B cell (primary cell): ENCODE data around the gene C1R. TPM values are rescaled to one million over a fixed set of nuclear protein-coding genes. Genes with fewer than 3 reads are reported as not detected.

Experiments
- ATAC-seq: fragments of 200-7000 bp; cut with Tn5 transposase; one replicate; pipeline ENCODE4 v1.10.0; 2021; ENCODE audit warnings: low read depth, mild to moderate bottlenecking, moderate number of reproducible peaks, moderate library complexity
- CTCF ChIA-PET: fragments of 350-600 bp; sonication (Branson Sonifier 250); formaldehyde crosslinking; loops from one replicate; lab custom pipeline; 2021; ENCODE audit warnings: antibody characterized with exemption, inconsistent platforms; lab: Charles Lee
- POLR2A ChIA-PET: fragments of 350-600 bp; sonication (Branson Sonifier 250); formaldehyde crosslinking; loops from one replicate; lab custom pipeline; 2021; ENCODE audit warnings: antibody characterized with exemption; lab: Charles Lee
- DNase-seq: peaks from one replicate; pipeline ENCODE4 v3.0.0; 2013
- H2AFZ ChIP-seq: 2 replicates; pipeline ENCODE4 v1.6.1; 2012; ENCODE audit warnings: mild to moderate bottlenecking, low read depth, low read length; ENCODE audit not compliant: insufficient read depth, poor library complexity, severe bottlenecking
- H3K27ac ChIP-seq, 2 donors: 1 replicate in 1 of 2; 2 replicates in 1 of 2; pipeline ENCODE4 v1.5.1; 2012 to 2013; ENCODE audit warnings: low read length in 2 of 2, mild to moderate bottlenecking in 2 of 2, moderate library complexity in 1 of 2
- H3K27me3 ChIP-seq, 4 experiments: fragments of 200-600 bp in 1 of 4; sonication (generic) in 1 of 4; replicated peaks in 1 of 4; 1 replicate in 2 of 4; 2 replicates in 2 of 4; pipeline versions ENCODE4 v1.6.1 to v1.7.0; 2013 to 2016; ENCODE audit warnings: low read length in 3 of 4, mild to moderate bottlenecking in 2 of 4, mixed read lengths in 1 of 4, moderate library complexity in 1 of 4; ENCODE audit not compliant: insufficient read depth in 4 of 4, control insufficient read depth in 3 of 4; ENCODE audit errors: control extremely low read depth in 1 of 4
- H3K36me3 ChIP-seq, 2 experiments: replicated peaks in 1 of 2; 1 replicate in 1 of 2; 2 replicates in 1 of 2; pipeline versions ENCODE4 v1.6.1 to v1.7.1; 2013; ENCODE audit warnings: low read length in 1 of 2; ENCODE audit not compliant: insufficient read depth in 2 of 2, control insufficient read depth in 1 of 2; ENCODE audit errors: control extremely low read depth in 1 of 2, extremely low read depth in 1 of 2
- H3K4me1 ChIP-seq, 2 donors: fragments of 200-600 bp in 1 of 2; sonication (generic) in 1 of 2; 1 replicate in 1 of 2; 2 replicates in 1 of 2; pipeline versions ENCODE4 v1.5.1 to v1.6.1; 2013 to 2017; ENCODE audit warnings: low read length in 2 of 2; ENCODE audit not compliant: control insufficient read depth in 2 of 2, insufficient read depth in 2 of 2
- H3K4me2 ChIP-seq: replicated peaks from 2 replicates; pipeline ENCODE3; 2012; ENCODE audit warnings: mild to moderate bottlenecking, low read depth, low read length; ENCODE audit not compliant: poor library complexity, severe bottlenecking
- H3K4me3 ChIP-seq, 5 experiments: fragments of 200-600 bp in 1 of 5; sonication (generic) in 1 of 5; 1 replicate in 3 of 5; 2 replicates in 2 of 5; pipeline versions ENCODE4 v1.5.1 to v1.7.0; 2011 to 2016; ENCODE audit warnings: low read length in 4 of 5, mild to moderate bottlenecking in 4 of 5, low read depth in 2 of 5, control low read depth in 1 of 5, moderate library complexity in 1 of 5; ENCODE audit not compliant: insufficient read depth in 1 of 5; ENCODE audit errors: control extremely low read depth in 1 of 5, extremely low read depth in 1 of 5
- H3K79me2 ChIP-seq: fragments of 200-600 bp; sonication (generic); one replicate; pipeline ENCODE4 v1.6.0; 2016; ENCODE audit warnings: low read length; ENCODE audit not compliant: control insufficient read depth, insufficient read depth
- H3K9ac ChIP-seq: fragments of 200-600 bp; sonication (generic); 2 replicates; pipeline ENCODE4 v1.6.1; 2017; ENCODE audit warnings: mild to moderate bottlenecking, low read length, moderate library complexity
- H3K9me3 ChIP-seq, 3 donors: one replicate each; pipeline versions ENCODE4 v1.6.1 to v1.7.1; 2013; ENCODE audit warnings: low read length in 2 of 3; ENCODE audit not compliant: control insufficient read depth in 2 of 3, insufficient read depth in 1 of 3; ENCODE audit errors: control extremely low read depth in 1 of 3
- H4K20me1 ChIP-seq: 2 replicates; pipeline ENCODE4 v1.6.0; 2012; ENCODE audit warnings: mild to moderate bottlenecking, low read length; ENCODE audit not compliant: insufficient read depth, control insufficient read depth, poor library complexity, severe bottlenecking
- H3K27ac Mint-ChIP-seq: one replicate; pipeline ENCODE4 v1.8.0; 2021; ENCODE audit warnings: mixed read lengths
- H3K27me3 Mint-ChIP-seq: one replicate; pipeline ENCODE4 v1.8.0; 2021; ENCODE audit warnings: mixed read lengths
- H3K4me1 Mint-ChIP-seq: one replicate; pipeline ENCODE4 v1.8.0; 2021; ENCODE audit warnings: mixed read lengths
- H3K4me3 Mint-ChIP-seq: one replicate; pipeline ENCODE4 v1.8.0; 2021; ENCODE audit warnings: mixed read lengths
- H3K9me3 Mint-ChIP-seq: one replicate; pipeline ENCODE4 v1.8.0; 2022; ENCODE audit warnings: mixed read lengths; ENCODE audit not compliant: insufficient read depth
- EZH2 ChIP-seq: IDR thresholded peaks from 2 replicates; pipeline ENCODE4 v1.6.1; 2012; ENCODE audit warnings: borderline replicate concordance, low read depth, mild to moderate bottlenecking, moderate library complexity, low read length; ENCODE audit not compliant: insufficient read depth, poor library complexity, severe bottlenecking
- WGBS: methylation state at CpG from one replicate; pipeline ENCODE4 v1.1.5; 2013; ENCODE audit warnings: missing lambda C conversion rate; ENCODE audit not compliant: insufficient coverage; 5-methylcytosine and 5-hydroxymethylcytosine counted together
- intact Hi-C: fragments of 100-400 bp; cut with micrococcal nuclease; formaldehyde crosslinking; loops from one replicate; pipeline ENCODE4 v1.10.0; 2022
- polyA plus RNA-seq: library from polyadenylated mRNA; depleted of rRNA; stranded (reverse); fragments of >200 nt; gene quantifications from 2 replicates; pipeline ENCODE4 v1.2.3, GENCODE V29; 2012
- total RNA-seq, 2 donors: library from RNA; stranded (reverse); fragments of 120-200 nt in 1 of 2; gene quantifications; 1 replicate in 1 of 2; 2 replicates in 1 of 2; pipeline versions ENCODE4 v1.2.3 to v1.2.4, GENCODE V29; 2013 to 2022
- TF ChIP-seq, protein P1 (sequence below): fragments of 200-600 bp; IDR thresholded peaks from one replicate; pipeline ENCODE4 v1.8.0; 2022; ENCODE audit warnings: antibody characterized with exemption, mild to moderate bottlenecking

The C1R gene
- total and polyA plus RNA-seq, 2 donors (not counting 1 experiment from before 2014, with no cell fraction given): 1.5 to 2.0 TPM

GRCh38 chr12:7081037-7081436 lies 11.2 kb downstream of the C1R start:
- Histone ChIP-seq H3K36me3 (no peaks in the 10 kb centered on the region), H4K20me1 (no peaks in the 10 kb centered on the region), H2AFZ (no peak overlapping the region), H3K4me3 (no peak overlapping the region), H3K9ac (no peak overlapping the region), H3K27ac (no peak overlapping the region), H3K4me2 (no peak overlapping the region), H3K27me3 (no peaks in the 10 kb centered on the region), H3K4me1 (no peaks in the 10 kb centered on the region), H3K79me2 (no peaks in the 10 kb centered on the region), H3K9me3 (no peaks in the 10 kb centered on the region)
- no peak for ATAC-seq
- Mint-ChIP-seq H3K9me3 (peaks cover 3% of the 10 kb centered on the region), H3K4me1 (no peaks in the 10 kb centered on the region), H3K27me3 (peaks cover 10% of the 10 kb centered on the region), H3K4me3 (no peak overlapping the region), H3K27ac (no peak overlapping the region)
- no peak for DNase-seq
- TF ChIP-seq, protein P1, sequence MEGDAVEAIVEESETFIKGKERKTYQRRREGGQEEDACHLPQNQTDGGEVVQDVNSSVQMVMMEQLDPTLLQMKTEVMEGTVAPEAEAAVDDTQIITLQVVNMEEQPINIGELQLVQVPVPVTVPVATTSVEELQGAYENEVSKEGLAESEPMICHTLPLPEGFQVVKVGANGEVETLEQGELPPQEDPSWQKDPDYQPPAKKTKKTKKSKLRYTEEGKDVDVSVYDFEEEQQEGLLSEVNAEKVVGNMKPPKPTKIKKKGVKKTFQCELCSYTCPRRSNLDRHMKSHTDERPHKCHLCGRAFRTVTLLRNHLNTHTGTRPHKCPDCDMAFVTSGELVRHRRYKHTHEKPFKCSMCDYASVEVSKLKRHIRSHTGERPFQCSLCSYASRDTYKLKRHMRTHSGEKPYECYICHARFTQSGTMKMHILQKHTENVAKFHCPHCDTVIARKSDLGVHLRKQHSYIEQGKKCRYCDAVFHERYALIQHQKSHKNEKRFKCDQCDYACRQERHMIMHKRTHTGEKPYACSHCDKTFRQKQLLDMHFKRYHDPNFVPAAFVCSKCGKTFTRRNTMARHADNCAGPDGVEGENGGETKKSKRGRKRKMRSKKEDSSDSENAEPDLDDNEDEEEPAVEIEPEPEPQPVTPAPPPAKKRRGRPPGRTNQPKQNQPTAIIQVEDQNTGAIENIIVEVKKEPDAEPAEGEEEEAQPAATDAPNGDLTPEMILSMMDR: no peak
- no peak for TF ChIP-seq EZH2
- intact Hi-C loops: no loop called here
- POLR2A ChIA-PET: interaction anchor here (0.6 to 0.7 kb wide), 2 partner anchors 8 to 26 kb away, joined by 3 read pairs; no protein-coding TSS in a partner anchor
- CTCF ChIA-PET: interaction anchor here (0.7 to 1.1 kb wide), 2 partner anchors 14 to 154 kb away, joined by 4 read pairs; no protein-coding TSS in a partner anchor
- WGBS: 94% methylated on average over 13 of the region's 14 CpGs

DNA sequence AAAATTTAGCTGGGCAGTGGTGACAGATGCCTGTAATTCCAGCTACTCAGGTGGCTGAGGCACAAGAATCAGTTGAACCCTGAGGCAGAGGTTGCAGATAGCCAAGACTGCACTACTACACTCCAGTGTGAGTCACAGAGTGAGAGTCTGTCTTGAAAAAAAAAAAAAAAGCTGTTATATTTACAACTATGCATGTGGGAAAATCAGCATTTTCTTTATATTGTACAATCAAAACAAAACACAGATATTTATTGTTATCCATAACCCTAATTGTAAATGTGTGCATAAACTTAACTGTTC lies 12.5 kb downstream of the C1R start:
- Mint-ChIP-seq H3K9me3 (peaks cover 3% of the 10 kb centered on the region), H3K27me3 (peaks cover 14% of the 10 kb centered on the region), H3K4me1 (no peaks in the 10 kb centered on the region), H3K27ac (no peak overlapping the region), H3K4me3 (no peak overlapping the region)
- Histone ChIP-seq H3K27me3 (no peaks in the 10 kb centered on the region), H4K20me1 (no peaks in the 10 kb centered on the region), H2AFZ (no peak overlapping the region), H3K27ac (no peak overlapping the region), H3K4me3 (no peak overlapping the region), H3K4me2 (no peak overlapping the region), H3K9me3 (no peaks in the 10 kb centered on the region), H3K79me2 (no peaks in the 10 kb centered on the region), H3K9ac (no peak overlapping the region), H3K36me3 (no peaks in the 10 kb centered on the region), H3K4me1 (no peaks in the 10 kb centered on the region)
- ATAC-seq (no peak), DNase-seq (no peak)
- POLR2A ChIA-PET: no interaction called here
- CTCF ChIA-PET: interaction anchor here (0.6 to 0.8 kb wide), 4 partner anchors 15 to 284 kb away, joined by 3 to 5 read pairs (median 3); no protein-coding TSS in a partner anchor
- TF ChIP-seq, protein P1: no peak
- intact Hi-C loops: no loop called here
